HG03097 (cell line): Measurements from ENCODE around the gene SMO.
"Not testable (repeated sequence)": the region's sequence is repeated elsewhere in the genome, so short reads cannot be mapped to it uniquely, and the experiment has no call there.

Experiments
- ATAC-seq: cut with Tn5 transposase; IDR thresholded peaks from one replicate; pipeline ENCODE4 v1.9.1; 2021; ENCODE audit not compliant: unreplicated experiment, low FRiP score

Gene SMO

DNA sequence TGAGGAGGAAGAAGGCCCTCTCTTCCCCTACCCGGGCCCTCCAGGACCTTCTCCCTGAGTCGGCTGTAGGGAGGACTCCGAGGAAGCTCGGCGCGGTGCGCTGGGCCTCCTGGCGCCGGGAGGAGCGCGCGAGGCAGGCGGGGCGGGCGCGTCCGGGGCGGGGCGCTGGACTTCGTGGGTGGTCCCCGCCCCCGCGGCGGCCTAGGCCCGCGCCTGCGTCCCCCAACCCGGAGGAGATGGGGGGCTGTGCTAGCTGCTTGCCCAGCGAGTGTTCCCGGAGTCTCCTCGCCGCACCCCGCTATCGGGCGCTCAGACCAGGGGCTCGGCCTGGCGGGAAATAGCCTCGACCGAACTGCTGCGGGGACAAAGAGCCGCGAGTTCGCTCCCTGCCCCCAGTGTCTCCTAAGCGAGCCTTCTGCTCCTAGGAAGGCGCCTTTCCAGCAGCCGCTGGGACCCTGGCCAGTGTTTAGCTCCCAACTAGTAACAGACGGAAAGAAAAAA, 19.2 kb upstream of the SMO start:
- no peak for ATAC-seq

DNA sequence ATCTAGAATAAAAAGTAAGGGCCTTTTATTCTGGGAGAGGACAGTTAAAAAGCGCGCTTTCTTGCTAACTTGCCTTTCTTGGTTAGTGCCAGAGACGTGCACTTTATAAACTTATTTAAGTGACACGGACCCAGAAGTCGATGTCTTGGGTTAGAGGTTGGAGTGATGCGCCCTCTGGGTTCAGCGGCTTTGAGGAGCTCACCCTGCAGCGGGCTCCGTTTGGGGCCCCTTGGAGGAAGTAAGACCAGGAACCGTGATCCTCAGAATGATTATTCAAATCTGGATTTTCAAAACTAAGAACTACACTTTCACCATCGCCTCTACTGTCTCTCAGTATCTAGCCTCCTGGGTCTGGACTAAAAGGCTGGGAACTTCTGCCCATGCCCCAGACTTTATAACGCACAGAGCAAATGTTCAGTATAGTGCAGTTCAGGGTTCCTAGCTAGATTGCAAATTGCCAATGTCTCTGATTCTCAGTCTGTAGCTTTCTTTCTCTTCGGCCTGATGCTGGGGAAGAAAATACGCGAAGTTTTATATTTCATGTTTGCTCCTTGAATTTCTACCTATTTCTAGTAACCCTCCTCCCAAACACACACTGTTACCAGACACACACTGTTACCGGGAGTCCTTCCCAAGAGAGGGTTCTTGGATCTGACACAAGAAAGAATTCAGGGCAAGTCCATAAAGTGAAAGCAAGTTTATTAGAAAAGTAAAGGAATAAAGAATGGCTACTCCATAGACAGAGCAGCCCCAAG, 18.6 kb upstream of the SMO start:
- no peak for ATAC-seq

DNA sequence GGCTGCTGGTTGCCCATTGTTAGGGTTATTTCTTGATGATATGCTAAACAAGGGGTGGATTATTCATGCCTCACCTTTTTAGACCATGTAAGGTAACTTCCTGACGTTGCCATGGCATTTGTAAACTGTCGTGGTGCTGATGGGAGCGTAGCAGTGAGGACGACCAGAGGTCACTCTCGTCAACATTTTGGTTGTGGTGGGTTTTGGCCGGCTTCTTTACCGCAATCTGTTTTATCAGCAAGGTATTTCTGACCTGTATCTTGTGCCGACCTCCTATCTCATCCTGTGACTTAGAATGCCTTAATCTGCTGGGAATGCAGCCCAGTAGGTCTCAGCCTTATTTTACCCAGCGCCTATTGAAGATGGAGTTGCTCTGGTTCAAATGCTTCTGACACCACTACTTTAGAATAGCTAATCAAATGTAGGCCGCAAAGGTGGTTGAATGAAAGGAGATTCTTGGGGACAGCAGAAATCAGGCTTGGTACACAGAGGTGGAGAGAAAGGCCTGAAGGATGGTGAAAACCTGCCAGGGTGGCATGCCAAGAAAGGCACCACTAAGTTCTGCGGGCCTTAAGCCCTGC, 17.9 kb upstream of the SMO start:
- ATAC-seq = no peak

DNA sequence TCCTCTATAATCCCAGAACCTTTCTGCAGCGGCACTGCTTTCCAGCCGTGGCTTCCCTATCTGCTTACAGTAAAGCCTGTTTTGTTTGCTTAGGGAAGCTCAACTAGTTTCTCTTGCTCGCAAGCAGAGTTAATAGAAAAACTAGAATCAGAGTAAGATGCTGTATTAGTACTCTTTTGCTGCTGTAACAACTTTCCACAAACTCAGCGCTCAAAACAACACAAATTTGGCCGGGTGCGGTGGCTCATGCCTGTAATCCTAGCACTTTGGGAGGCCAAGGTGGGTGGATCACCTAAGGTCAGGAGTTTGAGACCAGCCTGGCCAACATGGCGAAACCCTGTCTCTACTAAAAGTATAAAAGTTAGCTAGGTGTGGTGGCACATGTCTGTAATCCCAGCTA, 14.6 kb upstream of the SMO start:
- ATAC-seq = not testable (repeated sequence)

DNA sequence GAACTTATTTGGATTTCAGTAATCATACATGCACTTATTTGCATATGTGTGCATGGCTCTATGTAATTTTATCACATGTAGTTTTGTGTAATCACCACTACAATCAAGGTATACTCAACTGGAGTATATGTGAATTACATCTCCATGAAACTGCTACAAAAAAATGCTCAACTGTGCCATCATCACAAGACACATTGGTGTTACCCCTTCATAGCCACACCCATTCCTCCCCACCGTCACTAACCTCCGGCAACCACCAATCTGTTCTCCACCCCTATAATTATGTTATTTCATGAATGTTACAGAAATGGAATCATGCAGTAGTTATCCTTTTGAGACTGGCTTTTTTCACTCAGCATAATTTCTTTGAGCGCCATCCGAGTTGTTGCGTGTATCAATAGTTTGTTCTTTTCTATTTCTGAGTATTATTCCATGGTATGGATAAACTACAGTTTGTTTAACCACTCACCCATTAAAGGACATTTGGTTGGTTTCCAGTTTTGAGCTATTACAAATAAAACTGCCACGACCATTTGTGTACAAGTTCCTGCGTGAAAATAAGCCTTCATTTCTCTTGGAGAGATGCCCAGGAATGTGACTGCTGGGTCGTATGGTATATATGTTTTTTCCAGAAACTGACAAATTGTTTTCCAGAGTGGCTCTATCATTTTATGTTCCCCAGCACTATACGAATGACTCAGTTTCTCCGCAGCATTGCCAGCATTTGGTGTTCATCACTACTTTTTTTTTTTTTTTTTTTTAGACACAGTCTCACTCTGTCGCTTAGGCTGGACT, 11.3 kb upstream of the SMO start:
- no peak for ATAC-seq

DNA sequence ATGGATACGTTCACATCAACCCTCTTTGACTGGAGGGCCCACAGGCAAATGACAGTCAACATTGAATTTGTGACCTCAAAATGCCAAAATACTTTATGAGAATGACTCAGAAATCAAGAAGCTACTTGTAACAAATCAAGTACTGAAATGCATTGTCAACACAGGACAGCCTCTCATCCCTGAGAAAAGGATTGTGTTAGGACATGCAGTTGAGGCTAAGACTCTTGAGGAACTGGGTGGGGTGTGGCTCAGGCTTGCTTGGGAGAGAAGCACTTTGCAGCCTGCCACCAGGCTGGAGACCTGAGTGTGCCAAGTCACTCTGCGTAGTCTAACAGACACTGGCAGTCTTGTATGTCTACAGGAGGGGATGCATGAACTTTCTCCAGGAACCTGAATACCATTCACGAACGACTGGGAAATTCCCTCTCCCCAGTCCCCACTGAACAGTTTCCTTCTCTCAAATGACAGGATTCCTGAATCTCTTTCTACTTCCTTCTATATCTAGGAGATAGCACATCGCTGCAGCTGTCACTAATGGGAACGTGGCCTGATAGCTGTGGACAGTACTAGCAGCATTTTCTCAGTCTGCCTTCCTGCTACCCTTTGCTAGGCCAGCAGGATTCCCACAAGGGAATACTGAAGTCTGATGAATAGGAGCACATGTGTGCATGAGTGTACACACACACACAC, 3.3 kb upstream of the SMO start:
- no peak for ATAC-seq

DNA sequence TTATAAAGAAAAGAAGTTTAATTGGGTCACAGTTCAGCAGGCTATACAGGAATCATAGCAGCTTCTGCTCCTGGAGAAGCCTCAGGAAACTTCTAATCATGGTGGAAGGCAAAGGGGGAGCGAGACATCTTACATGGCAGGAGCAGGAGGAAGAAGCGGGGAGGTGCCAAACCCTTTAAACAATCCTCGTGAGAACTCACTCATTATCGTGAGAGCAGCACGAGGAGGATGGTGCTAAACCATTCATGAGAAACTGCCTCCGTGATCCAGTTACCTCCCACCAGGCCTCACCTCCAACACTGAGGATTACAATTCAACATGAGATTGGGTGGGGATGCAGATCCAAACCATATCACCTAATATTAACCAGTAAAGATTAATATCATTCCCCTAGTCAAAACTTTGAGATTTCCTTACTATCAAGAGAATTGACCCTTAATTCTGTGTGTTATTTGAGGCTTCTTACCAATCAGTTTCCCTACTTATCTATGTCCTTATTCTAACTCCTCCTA, 1.6 kb upstream of the SMO start:
- ATAC-seq = no peak

DNA sequence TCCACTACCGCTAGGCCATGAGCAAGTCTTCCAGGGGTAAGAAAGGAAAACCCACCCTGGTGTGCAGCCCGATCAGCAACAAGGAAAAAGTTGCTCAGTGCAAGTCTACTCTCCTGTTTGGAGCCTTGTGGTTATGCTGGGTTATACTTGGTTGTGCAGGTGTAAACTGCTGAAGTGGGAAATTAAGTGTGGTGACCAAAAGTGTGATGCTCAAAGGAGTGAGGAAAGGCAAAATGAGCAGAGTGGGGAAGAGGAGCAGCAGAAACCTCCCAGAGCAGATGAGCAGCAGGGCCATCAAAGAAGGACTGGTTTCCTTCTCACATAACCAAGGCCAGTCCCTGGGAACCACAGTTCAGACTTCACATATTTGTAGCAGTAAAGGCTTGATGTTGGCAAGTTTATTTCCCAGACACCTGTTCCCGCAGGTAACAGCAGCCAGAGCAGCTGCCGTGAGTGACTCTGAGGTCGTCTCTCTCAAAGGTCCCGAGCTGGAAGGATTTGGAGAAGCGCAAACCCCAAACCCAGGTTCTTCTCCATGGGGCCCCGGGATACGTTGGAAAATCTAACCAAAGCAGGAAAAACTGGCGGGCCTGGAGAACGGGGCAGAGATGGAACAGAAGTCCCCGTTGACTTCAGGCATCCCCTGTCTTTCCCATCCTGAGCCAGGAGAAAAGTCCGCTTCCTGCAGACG, 607 bp upstream of the SMO start:
- ATAC-seq = no peak

DNA sequence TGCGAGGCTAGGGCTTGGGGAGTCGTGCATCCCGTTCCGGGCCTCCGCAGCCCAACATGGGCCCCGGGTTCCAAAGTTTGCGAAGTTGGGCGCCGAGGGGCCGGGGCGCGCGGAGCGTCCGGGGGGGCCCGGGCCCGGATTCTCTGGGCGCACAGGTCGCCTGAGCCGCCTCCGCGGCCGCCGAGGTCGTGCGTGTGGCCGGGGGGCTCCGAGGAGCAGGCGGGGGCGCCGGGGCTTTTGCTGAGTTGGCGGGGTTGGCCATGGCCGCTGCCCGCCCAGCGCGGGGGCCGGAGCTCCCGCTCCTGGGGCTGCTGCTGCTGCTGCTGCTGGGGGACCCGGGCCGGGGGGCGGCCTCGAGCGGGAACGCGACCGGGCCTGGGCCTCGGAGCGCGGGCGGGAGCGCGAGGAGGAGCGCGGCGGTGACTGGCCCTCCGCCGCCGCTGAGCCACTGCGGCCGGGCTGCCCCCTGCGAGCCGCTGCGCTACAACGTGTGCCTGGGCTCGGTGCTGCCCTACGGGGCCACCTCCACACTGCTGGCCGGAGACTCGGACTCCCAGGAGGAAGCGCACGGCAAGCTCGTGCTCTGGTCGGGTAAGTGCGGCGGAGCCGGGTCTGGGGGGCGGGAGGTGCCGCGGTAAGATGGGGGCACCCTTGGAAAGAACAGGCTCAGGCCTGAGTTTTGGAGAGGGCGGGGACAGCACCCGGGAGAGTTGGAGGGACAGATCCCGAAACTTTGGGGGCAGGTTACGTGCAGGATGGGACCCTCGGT, 643 bp downstream of the SMO start:
- ATAC-seq = no peak

DNA sequence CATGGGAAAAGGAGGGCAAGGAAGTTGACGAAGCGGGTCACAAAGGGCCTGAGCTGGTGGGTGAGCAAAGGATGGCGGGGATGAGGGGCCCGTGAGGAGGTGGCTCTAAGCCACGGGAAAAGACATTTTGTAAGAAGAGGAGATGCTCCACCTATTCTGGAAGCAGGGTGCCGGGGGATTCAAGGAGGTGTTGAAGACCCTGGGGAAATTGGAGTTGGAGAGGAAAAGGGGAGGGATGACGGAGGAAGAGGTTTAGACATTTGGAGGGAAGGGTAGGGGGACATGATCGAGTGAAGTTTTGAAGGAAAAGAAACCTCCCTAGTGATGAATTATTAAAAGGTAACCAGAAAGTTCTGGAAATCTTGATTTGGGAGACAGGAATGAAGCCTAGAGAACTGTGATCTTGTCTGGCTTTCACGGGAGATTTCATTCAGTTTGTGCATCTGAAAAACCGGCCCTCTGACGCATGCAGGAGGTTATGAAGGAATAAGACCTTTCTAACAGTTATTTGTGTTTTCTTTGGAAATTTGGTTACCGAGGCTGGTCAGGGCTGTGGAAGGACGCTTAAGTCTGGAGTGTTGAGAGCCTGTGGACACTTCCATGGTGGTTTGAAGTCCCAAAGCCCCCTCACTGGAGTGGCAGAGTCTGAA, 1.4 kb downstream of the SMO start:
- ATAC-seq = no peak

DNA sequence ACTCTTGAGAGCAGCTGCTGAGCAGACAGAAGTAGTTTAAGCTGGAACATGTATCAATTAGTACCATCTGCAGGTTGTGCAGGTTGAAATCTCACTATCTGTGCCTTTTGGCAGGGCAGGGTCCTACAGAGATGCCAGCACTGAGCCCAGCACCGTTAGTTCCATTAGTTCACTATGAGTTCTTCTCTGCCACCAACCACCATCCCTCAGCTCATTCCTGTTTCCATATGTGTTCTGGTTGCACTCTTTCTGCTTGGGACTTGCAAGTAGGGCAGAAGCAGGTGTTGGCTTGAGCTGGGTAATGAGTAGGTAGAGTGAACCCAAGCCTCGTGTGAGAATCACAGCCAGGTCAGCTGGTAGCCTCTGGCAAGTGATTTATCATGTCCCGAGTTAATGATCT, 2.8 kb downstream of the SMO start:
- ATAC-seq = no peak

DNA sequence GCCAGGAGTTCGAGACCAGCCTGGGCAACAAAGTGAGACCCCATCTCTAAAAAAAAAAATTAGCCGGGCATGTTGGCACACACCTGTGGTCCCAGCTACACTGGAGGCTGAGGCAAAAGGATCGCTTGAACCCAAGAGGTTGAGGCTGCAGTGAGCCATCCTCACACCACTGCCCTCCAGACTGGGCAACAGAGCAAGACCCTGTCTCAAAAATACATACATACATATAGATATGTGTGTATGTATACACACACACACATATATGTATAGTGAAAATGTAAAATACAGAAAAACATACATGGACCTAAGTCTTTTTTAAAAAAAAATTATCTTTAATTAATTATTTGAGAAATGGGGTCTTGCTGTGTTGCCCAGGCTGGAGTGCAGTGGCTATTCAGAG, 5.5 kb downstream of the SMO start:
- no peak for ATAC-seq

DNA sequence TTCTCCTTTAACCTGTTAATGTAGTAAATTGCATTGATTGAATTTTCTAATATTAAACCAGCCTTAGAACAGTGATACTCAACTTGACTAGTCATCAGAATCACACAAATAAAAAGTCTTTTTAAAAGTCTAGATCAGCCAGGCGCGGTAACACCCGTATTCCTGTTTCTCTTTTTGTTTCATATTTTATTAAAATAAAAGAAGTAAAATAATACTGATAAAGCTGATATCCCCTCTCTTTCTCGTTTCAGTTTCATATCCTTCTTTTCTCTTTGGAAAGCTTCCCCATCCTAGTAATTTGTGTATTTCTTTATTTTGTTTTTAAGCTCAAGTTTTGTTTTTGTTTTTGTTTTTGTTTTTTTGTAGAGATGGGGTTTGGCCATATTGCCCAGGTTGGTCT, 9.3 kb downstream of the SMO start:
- ATAC-seq = no peak

DNA sequence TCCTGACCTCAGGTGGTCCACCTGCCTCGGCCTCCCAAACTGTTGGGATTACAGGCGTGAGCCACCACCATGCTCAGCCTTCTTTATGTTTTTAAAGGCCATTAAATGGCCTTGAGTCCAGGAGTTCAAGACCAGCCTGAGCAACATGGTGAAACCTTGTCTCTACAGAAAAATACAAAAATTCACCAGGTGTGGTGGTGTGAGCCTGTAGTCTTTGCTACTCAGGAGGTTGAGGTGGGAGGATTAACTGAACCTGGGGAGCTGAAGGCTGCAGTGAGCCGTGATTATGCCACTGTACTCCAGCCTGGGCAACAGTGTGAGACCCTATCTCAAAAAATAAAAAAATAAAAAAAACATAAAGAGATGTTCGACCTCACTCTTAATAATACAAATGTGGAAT, 11.0 kb downstream of the SMO start:
- no peak for ATAC-seq

DNA sequence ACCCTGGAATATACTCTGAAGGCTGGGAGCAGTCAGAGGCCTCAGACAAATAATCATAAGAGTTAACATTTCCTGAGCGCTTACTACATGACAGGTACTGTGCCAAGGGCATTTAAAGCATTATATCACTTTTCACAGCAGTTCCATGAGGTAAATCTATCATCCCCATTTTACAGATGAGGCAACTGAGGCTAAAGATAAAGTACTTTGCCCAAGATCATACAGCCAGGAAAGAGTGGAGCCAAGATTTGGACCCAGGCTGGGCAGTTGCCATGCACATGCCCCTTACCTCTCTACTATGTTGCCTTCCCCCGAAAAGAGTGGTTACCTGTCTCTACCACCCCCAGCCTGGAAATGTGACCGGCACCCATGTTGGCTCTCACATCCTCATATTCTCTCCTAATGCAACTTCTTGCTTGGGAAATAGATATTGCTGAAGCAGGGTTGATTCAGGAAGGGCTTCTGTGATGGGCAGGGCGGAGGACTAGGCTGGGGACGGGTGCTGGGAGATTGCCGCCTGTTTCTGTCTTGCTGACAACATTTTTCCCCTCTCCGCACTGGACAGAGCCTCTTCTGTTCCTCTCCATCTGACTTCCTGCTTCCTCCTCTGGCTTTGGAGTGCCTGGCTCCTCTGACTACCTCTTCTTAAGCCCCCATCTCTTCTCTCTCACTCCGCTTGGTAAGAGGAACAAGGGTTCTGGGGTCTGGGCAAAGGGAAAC, 13.8 kb downstream of the SMO start:
- ATAC-seq = no peak

DNA sequence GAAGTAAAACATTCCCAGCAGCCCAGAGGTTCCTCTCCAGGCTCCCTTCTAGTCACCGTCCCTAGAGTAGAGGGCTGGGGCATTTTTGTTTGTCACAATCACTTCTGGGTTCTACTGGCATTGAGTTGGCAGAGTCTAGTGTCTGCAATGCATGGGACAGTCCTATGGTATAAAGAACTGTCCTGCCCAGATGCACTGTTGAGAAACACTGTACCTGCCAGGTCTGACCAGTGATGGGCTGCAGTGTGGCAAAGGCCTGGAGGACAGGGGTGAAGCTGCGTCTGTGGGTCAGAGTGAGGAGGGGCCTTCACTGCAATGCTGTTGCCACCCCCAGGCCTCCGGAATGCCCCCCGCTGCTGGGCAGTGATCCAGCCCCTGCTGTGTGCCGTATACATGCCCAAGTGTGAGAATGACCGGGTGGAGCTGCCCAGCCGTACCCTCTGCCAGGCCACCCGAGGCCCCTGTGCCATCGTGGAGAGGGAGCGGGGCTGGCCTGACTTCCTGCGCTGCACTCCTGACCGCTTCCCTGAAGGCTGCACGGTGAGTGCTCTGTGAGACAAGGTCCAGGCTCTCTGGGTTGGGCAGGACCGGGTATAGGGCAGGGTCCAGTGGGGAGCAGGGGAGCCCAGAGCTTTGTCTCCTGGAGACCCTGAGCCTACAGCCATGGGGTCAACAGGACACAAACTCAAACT, 14.8 kb downstream of the SMO start:
- ATAC-seq = no peak

DNA sequence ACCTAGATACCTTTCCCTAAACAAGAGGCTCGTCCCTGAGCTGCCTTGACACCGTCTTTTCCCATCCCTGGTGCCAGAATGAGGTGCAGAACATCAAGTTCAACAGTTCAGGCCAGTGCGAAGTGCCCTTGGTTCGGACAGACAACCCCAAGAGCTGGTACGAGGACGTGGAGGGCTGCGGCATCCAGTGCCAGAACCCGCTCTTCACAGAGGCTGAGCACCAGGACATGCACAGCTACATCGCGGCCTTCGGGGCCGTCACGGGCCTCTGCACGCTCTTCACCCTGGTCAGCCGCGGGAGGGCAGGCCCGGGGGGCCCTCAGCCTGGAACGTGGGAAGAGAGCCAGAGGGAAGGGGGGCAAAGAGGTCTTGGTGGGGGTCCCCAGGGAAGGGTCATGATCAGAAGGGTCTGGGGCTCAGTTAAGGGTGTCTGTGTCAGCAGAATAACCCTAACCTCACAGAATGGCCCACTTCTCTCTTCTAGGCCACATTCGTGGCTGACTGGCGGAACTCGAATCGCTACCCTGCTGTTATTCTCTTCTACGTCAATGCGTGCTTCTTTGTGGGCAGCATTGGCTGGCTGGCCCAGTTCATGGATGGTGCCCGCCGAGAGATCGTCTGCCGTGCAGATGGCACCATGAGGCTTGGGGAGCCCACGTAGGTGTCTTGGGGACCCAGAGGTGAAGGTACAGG, 16.8 kb downstream of the SMO start:
- no peak for ATAC-seq
